K562 (cell line): ENCODE data around the gene UCP3. TPM values are rescaled to one million over a fixed set of nuclear protein-coding genes. Genes with fewer than 3 reads are reported as not detected.

Experiments
- ATAC-seq: fragments of 200-7000 bp; cut with Tn5 transposase; 3 replicates; pipeline ENCODE4 v1.9.1; 2020; ENCODE audit warnings: moderate library complexity
- BruUV-seq: library from RNA; stranded (reverse); fragments of 400-500 nt; replicated peaks from 2 replicates; lab custom pipeline; 2021; lab: Mats Ljungman, UMichigan
- CTCF ChIA-PET: fragments of 300-600 bp; formaldehyde crosslinking; extraction: SDS; loops from one replicate; lab custom pipeline; 2021; ENCODE audit warnings: low intra/inter-chr PET ratio; lab: Yijun Ruan, JAX
- POLR2A ChIA-PET: fragments of 300-600, 350-650 bp; sonication (Branson Sonifier 250); formaldehyde crosslinking; extraction: SDS; loops from one replicate; lab custom pipeline; 2021; ENCODE audit warnings: antibody characterized with exemption, inconsistent platforms; lab: Yijun Ruan, JAX
- DNase-seq, 4 experiments: peaks; one replicate each; pipeline versions ENCODE4 v3.0.0 to v3.0.0-alpha.2; 2011 to 2018; ENCODE audit warnings: low spot score in 3 of 4, mixed read lengths in 3 of 4; ENCODE audit errors: extremely low read depth in 1 of 4
- FAIRE-seq: peaks from 2 replicates; lab custom pipeline; 2011; peaks lifted over from hg19 to GRCh38; lab: Jason Lieb, UNC
- H2AFZ ChIP-seq: 2 replicates; pipeline ENCODE4 v1.6.0; 2011; ENCODE audit warnings: low read depth, low read length, control low read depth, inconsistent platforms
- H3K27ac ChIP-seq: fragments of 200-600 bp; 3 replicates; pipeline ENCODE4 v1.8.0; 2011; ENCODE audit warnings: low read depth, mild to moderate bottlenecking, control low read depth, inconsistent platforms, low read length, moderate library complexity, mixed read lengths; ENCODE audit errors: extremely low read depth
- H3K27me3 ChIP-seq, 2 experiments: fragments of 300-600 bp in 1 of 2; 2 replicates in 1 of 2; 3 replicates in 1 of 2; pipeline versions ENCODE4 v1.6.0 to v1.8.0; 2011; ENCODE audit warnings: inconsistent platforms in 2 of 2, low read length in 2 of 2, mild to moderate bottlenecking in 1 of 2, mixed read lengths in 1 of 2, moderate library complexity in 1 of 2; ENCODE audit not compliant: control insufficient read depth in 2 of 2, insufficient read depth in 2 of 2
- H3K36me3 ChIP-seq: fragments of 300-600 bp; 3 replicates; pipeline ENCODE4 v1.8.0; 2011; ENCODE audit warnings: mild to moderate bottlenecking, low read length, inconsistent platforms; ENCODE audit not compliant: control insufficient read depth, insufficient read depth
- H3K4me1 ChIP-seq, 2 experiments: fragments of 200-600 bp in 1 of 2; replicated peaks in 1 of 2; 2 replicates in 1 of 2; 3 replicates in 1 of 2; pipeline versions ENCODE4 v1.5.1 to v1.8.0; 2011; ENCODE audit warnings: inconsistent platforms in 2 of 2, low read length in 2 of 2, mild to moderate bottlenecking in 1 of 2, mixed read lengths in 1 of 2, moderate library complexity in 1 of 2; ENCODE audit not compliant: control insufficient read depth in 2 of 2, insufficient read depth in 2 of 2
- H3K4me2 ChIP-seq: 2 replicates; pipeline ENCODE4 v1.6.1; 2011; ENCODE audit warnings: low read length, control low read depth, inconsistent platforms, mixed read lengths; ENCODE audit not compliant: insufficient read depth
- H3K4me3 ChIP-seq: fragments of 200-600 bp; sonication (generic), shearing (Covaris generic); 2 replicates; pipeline ENCODE4 v1.5.1; 2016; ENCODE audit warnings: control low read depth, inconsistent platforms
- H3K79me2 ChIP-seq: fragments of 200-600 bp; 3 replicates; pipeline ENCODE4 v1.8.0; 2011; ENCODE audit warnings: low read length, inconsistent platforms; ENCODE audit not compliant: control insufficient read depth, insufficient read depth
- H3K9ac ChIP-seq, 2 experiments: 2 replicates each; pipeline versions ENCODE4 v1.6.0 to v1.6.1; 2011; ENCODE audit warnings: low read depth in 2 of 2, low read length in 2 of 2, control low read depth in 1 of 2, inconsistent platforms in 1 of 2, mild to moderate bottlenecking in 1 of 2, mixed read lengths in 1 of 2; ENCODE audit not compliant: insufficient read depth in 1 of 2
- H3K9me1 ChIP-seq: one replicate; pipeline ENCODE4 v1.6.0; 2011; ENCODE audit warnings: inconsistent platforms, mild to moderate bottlenecking, low read length, moderate library complexity; ENCODE audit not compliant: control insufficient read depth, insufficient read depth
- H3K9me3 ChIP-seq: replicated peaks from 2 replicates; pipeline ENCODE4 v1.5.1; 2011; ENCODE audit warnings: low read depth, low read length, inconsistent platforms; ENCODE audit not compliant: control insufficient read depth, insufficient read depth
- H4K20me1 ChIP-seq: replicated peaks from 2 replicates; pipeline ENCODE4 v1.6.1; 2011; ENCODE audit warnings: low read length, inconsistent platforms, mixed read lengths; ENCODE audit not compliant: control insufficient read depth, insufficient read depth
- BDP1 ChIP-seq: IDR thresholded peaks from 3 replicates; pipeline ENCODE4 v1.6.1; 2011; ENCODE audit not compliant: insufficient read length, insufficient read depth
- CBX3 ChIP-seq, 2 experiments: IDR thresholded peaks; 1 replicate in 1 of 2; 2 replicates in 1 of 2; pipeline ENCODE4 v1.6.1; 2012; ENCODE audit warnings: inconsistent platforms in 2 of 2, low read length in 2 of 2, borderline replicate concordance in 1 of 2, control low read depth in 1 of 2
- CGGBP1 ChIP-seq: fragments of 250-450 bp; sonication (Bioruptor Pico); IDR thresholded peaks from 2 replicates; pipeline ENCODE4 v1.9.0; 2021; ENCODE audit warnings: mild to moderate bottlenecking
- COPS2 ChIP-seq: fragments of 450-650 bp; conservative IDR thresholded peaks from 2 replicates; pipeline ENCODE4 v1.6.1; 2016; ENCODE audit warnings: mild to moderate bottlenecking, moderate library complexity
- CREB3L1 ChIP-seq: fragments of 450-650 bp; IDR thresholded peaks from 2 replicates; pipeline ENCODE4 v1.6.1; 2014; ENCODE audit warnings: low read depth, mild to moderate bottlenecking, moderate library complexity, borderline replicate concordance
- E2F5 ChIP-seq: sonication (generic); formaldehyde crosslinking; IDR thresholded peaks from 2 replicates; pipeline ENCODE4 v1.8.0; 2022; ENCODE audit warnings: mild to moderate bottlenecking, missing genetic modification reagents
- ETS2 ChIP-seq: IDR thresholded peaks from 2 replicates; pipeline ENCODE4 v1.6.1; 2016; ENCODE audit warnings: borderline replicate concordance, missing genetic modification characterization, mild to moderate bottlenecking, moderate library complexity, missing compliant biosample characterization; ENCODE audit not compliant: poor library complexity, severe bottlenecking
- JUN ChIP-seq, 2 experiments: sonication (generic) in 1 of 2; formaldehyde crosslinking in 1 of 2; IDR thresholded peaks; 2 replicates each; pipeline versions ENCODE4 v1.6.1 to v1.8.0; 2012 to 2022; ENCODE audit warnings: borderline replicate concordance in 2 of 2, mild to moderate bottlenecking in 2 of 2, improper control_type of control experiment in 1 of 2, low read depth in 1 of 2, low read length in 1 of 2, missing genetic modification reagents in 1 of 2
- KLF1 ChIP-seq: fragments of 450-650 bp; IDR thresholded peaks from 2 replicates; pipeline ENCODE4 v1.6.1; 2016; ENCODE audit warnings: missing genetic modification characterization, missing compliant biosample characterization
- L3MBTL2 ChIP-seq: fragments of 450-650 bp; IDR thresholded peaks from 2 replicates; pipeline ENCODE4 v1.6.1; 2016; ENCODE audit warnings: mild to moderate bottlenecking, moderate library complexity
- POLR2H ChIP-seq: IDR thresholded peaks from 2 replicates; pipeline ENCODE4 v1.6.1; 2016; ENCODE audit warnings: missing genetic modification characterization, low read depth, mild to moderate bottlenecking, control low read depth, missing compliant biosample characterization, moderate library complexity
- SMARCC2 ChIP-seq: fragments of 450-650 bp; IDR thresholded peaks from 2 replicates; pipeline ENCODE4 v1.6.1; 2017; ENCODE audit warnings: antibody characterized with exemption, moderate library complexity, mild to moderate bottlenecking, low read depth
- SMC3 ChIP-seq: conservative IDR thresholded peaks from 2 replicates; pipeline ENCODE4 v1.6.1; 2011; ENCODE audit warnings: low read depth, low read length, improper control_type of control experiment; ENCODE audit not compliant: insufficient read depth
- TBL1XR1 ChIP-seq, 2 experiments: IDR thresholded peaks; 2 replicates each; pipeline ENCODE4 v1.6.1; 2012; ENCODE audit warnings: improper control_type of control experiment in 2 of 2, low read length in 2 of 2, mild to moderate bottlenecking in 1 of 2
- ZBTB43 ChIP-seq: sonication (generic); formaldehyde crosslinking; IDR thresholded peaks from 2 replicates; pipeline ENCODE4 v1.8.0; 2023; ENCODE audit warnings: mild to moderate bottlenecking, missing genetic modification reagents
- ZNF165 ChIP-seq: fragments of 250-450 bp; sonication (Bioruptor Pico); IDR thresholded peaks from 2 replicates; pipeline ENCODE4 v1.4.0; 2020; ENCODE audit warnings: borderline replicate concordance
- ZNF77 ChIP-seq: fragments of 250-450 bp; sonication (Bioruptor Pico); IDR thresholded peaks from 2 replicates; pipeline ENCODE4 v1.5.0; 2020
- WGBS: fragments of 100-300 bp; shearing (Covaris generic); methylation state at CpG from one replicate; pipeline ENCODE4 v1.1.6; 2016; ENCODE audit warnings: low coverage, mixed read lengths; ENCODE audit not compliant: insufficient coverage; ENCODE audit errors: missing lambda C conversion rate; 5-methylcytosine and 5-hydroxymethylcytosine counted together
- in situ Hi-C: fragments of 300-500 bp; cut with MboI; formaldehyde crosslinking; loops from 4 replicates; pipeline ENCODE4 v1.15.0; 2018; ENCODE audit warnings: inconsistent platforms, mixed read lengths
- intact Hi-C: fragments of 100-400 bp; cut with micrococcal nuclease; formaldehyde crosslinking; loops from 2 replicates; pipeline ENCODE4 v1.14.2; 2022
- polyA plus RNA-seq, 8 experiments: library from polyadenylated mRNA; depleted of rRNA in 4 of 8; stranded (reverse) in 5 of 8; unstranded in 3 of 8; fragments of >200 nt; fragmentation: Nextera tagmentation in 2 of 8; fragmentation: Illumina TruSeq in 1 of 8; extraction: Ambion mirVana in 2 of 8; extraction: Trizol in 1 of 8; gene quantifications; 2 replicates each; pipeline versions ENCODE4 v1.2.1 to v1.2.3, GENCODE V29; 2011 to 2014; ENCODE audit warnings: inconsistent platforms in 1 of 8, missing spikeins in 1 of 8
- total RNA-seq, 7 experiments: library from RNA; depleted of rRNA in 6 of 7; stranded (reverse); fragments of >200 nt in 6 of 7; fragmentation: Illumina TruSeq in 2 of 7; extraction: Trizol in 2 of 7; gene quantifications; 2 replicates each; pipeline versions ENCODE4 v1.2.1 to v1.2.3, GENCODE V29; 2011 to 2021; ENCODE audit warnings: low replicate concordance in 1 of 7

The UCP3 gene
- total and polyA plus RNA-seq, 9 of the 15 experiments (the other 6 are each of a cell fraction or from before 2014, with no cell fraction given), result 0.05 to 0.65 (median 0.25) TPM; not detected in 2

- H3K9me3 ChIP-seq, result no peaks in the 10 kb centered on the region
- no peak for DNase-seq
- H3K27ac ChIP-seq, result no peak overlapping the region
- H4K20me1 ChIP-seq, result no peaks in the 10 kb centered on the region; the same call in 1 of the 2 replicates
- no TSS peak for BruUV-seq
- ChIA-PET POLR2A (no interaction called here), CTCF (no interaction called here)
- no peaks in the 10 kb centered on the region for H3K79me2 ChIP-seq
- no peak overlapping the region for H3K4me3 ChIP-seq
- H3K4me1 ChIP-seq, result peaks cover 0 to 15% of the 10 kb centered on the region in 2 experiments; a peak in 3 of 5 replicates
- H3K27me3 ChIP-seq, result no peaks in the 10 kb centered on the region
- H2AFZ ChIP-seq, result no peak overlapping the region
- no peaks in the 10 kb centered on the region for H3K9me1 ChIP-seq
- intact Hi-C loops, result no loop called here
- no peak overlapping the region for H3K4me2 ChIP-seq
- no peak for ATAC-seq
- H3K9ac ChIP-seq, result no peak overlapping the region
- in situ Hi-C loops, result no loop called here
- no peak for FAIRE-seq
- H3K36me3 ChIP-seq, result no peaks in the 10 kb centered on the region; the same call in 2 of the 3 replicates
- 70% methylated on average over 6 of the region's 6 CpGs for WGBS
- TF ChIP-seq CREB3L1, result no peak
- no peak for TF ChIP-seq BDP1
- no peak for TF ChIP-seq KLF1 (tag)
- TF ChIP-seq L3MBTL2, result no peak
- TF ChIP-seq ETS2, result no peak
- TF ChIP-seq SMARCC2, result no peak
- TF ChIP-seq E2F5, result no peak
- no peak for TF ChIP-seq POLR2H (tag)
- no peak for TF ChIP-seq SMC3
- TF ChIP-seq CBX3 (IDR thresholded peaks at IDR 0.05; ENCODE audit: borderline replicate concordance in 1 of 2, low read length in 2 of 2), result no peak
- no peak for TF ChIP-seq ZNF165 (CRISPR knock-in tag)
- no peak for TF ChIP-seq CGGBP1 (CRISPR knock-in tag)
- TF ChIP-seq JUN (IDR thresholded peaks at IDR 0.05; ENCODE audit: borderline replicate concordance, low read depth, low read length), result no peak
- TF ChIP-seq JUN (CRISPR knock-in tag; IDR thresholded peaks at IDR 0.05; ENCODE audit: borderline replicate concordance), result no peak
- TF ChIP-seq COPS2, result no peak
- no peak for TF ChIP-seq ZBTB43 (CRISPR knock-in tag)
- no peak for TF ChIP-seq ZNF77 (CRISPR knock-in tag)
- no peak for TF ChIP-seq TBL1XR1 (IDR thresholded peaks at IDR 0.05; ENCODE audit: low read length in 2 of 2)
Measured at GRCh38 chr11:74022546-74022945, 13.7 kb upstream of the UCP3 start.
